Measurements from ENCODE around the gene PMPCA.

The PMPCA gene

GRCh38 chr9:136434580-136435169 is 24.2 kb downstream of the PMPCA start:
- DNase-seq (ENCODE audit: low read depth in 2 of 3, low spot score in 2 of 3): no peak

GRCh38 chr9:136436055-136436634 is 25.7 kb downstream of the PMPCA start:
- DNase-seq (ENCODE audit: low read depth in 2 of 3, low spot score in 2 of 3): no peak

- no peak for DNase-seq (ENCODE audit: low read depth in 2 of 3, low spot score in 2 of 3)
Measured at GRCh38 chr9:136437430-136437829, 27.0 kb downstream of the PMPCA start.

- no peak for DNase-seq (ENCODE audit: low read depth in 2 of 3, low spot score in 2 of 3)
Measured at GRCh38 chr9:136437839-136438547, 27.5 kb downstream of the PMPCA start.

GRCh38 chr9:136438548-136439480 is 28.4 kb downstream of the PMPCA start:
- DNase-seq (ENCODE audit: low read depth in 2 of 3, low spot score in 2 of 3): peak; percentile 22 to 58 (median 44)

- DNase-seq (ENCODE audit: low read depth in 2 of 3, low spot score in 2 of 3): peak; percentile 73 to 89 (median 89)
Measured at GRCh38 chr9:136439481-136440408, 29.3 kb downstream of the PMPCA start, which contains the start of gene INPP5E. Gene INPP5E (minus strand): TSS chr9:136439845. CDS start chr9:136439419, 426 bp downstream.

- no peak for DNase-seq (ENCODE audit: low read depth in 2 of 3, low spot score in 2 of 3)
Measured at GRCh38 chr9:136441191-136441680, 30.8 kb downstream of the PMPCA start.

- DNase-seq (ENCODE audit: low read depth in 2 of 3, low spot score in 2 of 3): no peak
Measured at GRCh38 chr9:136441681-136442245, 31.3 kb downstream of the PMPCA start.

GRCh38 chr9:136442265-136442664 is 31.8 kb downstream of the PMPCA start:
- no peak for DNase-seq (ENCODE audit: low read depth in 2 of 3, low spot score in 2 of 3)

GRCh38 chr9:136443087-136443486 is 32.6 kb downstream of the PMPCA start:
- no peak for DNase-seq (ENCODE audit: low read depth in 2 of 3, low spot score in 2 of 3)

- DNase-seq (ENCODE audit: low read depth in 2 of 3, low spot score in 2 of 3): no peak
Measured at GRCh38 chr9:136443687-136444086, 33.2 kb downstream of the PMPCA start.

GRCh38 chr9:136444102-136444501 is 33.6 kb downstream of the PMPCA start:
- no peak for DNase-seq (ENCODE audit: low read depth in 2 of 3, low spot score in 2 of 3)

GRCh38 chr9:136445799-136446198 is 35.3 kb downstream of the PMPCA start:
- no peak for DNase-seq (ENCODE audit: low read depth in 2 of 3, low spot score in 2 of 3)

GRCh38 chr9:136447173-136447778 is 36.8 kb downstream of the PMPCA start:
- no peak for DNase-seq (ENCODE audit: low read depth in 2 of 3, low spot score in 2 of 3)

GRCh38 chr9:136448655-136449054 is 38.2 kb downstream of the PMPCA start:
- no peak for DNase-seq (ENCODE audit: low read depth in 2 of 3, low spot score in 2 of 3)

GRCh38 chr9:136451221-136451877 is 40.9 kb downstream of the PMPCA start:
- DNase-seq (ENCODE audit: low read depth in 2 of 3, low spot score in 2 of 3): no peak

GRCh38 chr9:136453326-136453725 is 42.9 kb downstream of the PMPCA start:
- DNase-seq (ENCODE audit: low read depth in 2 of 3, low spot score in 2 of 3): no peak

- no peak for DNase-seq (ENCODE audit: low read depth in 2 of 3, low spot score in 2 of 3)
Measured at GRCh38 chr9:136454026-136454796, 43.8 kb downstream of the PMPCA start.
